GM19035 (cell line): Measurements from ENCODE around the gene ACSL1.
"Not testable (repeated sequence)": the region's sequence is repeated elsewhere in the genome, so short reads cannot be mapped to it uniquely, and the experiment has no call there.

Experiments
- ATAC-seq: cut with Tn5 transposase; IDR thresholded peaks from one replicate; pipeline ENCODE4 v1.9.1; 2021; ENCODE audit not compliant: unreplicated experiment

The ACSL1 gene

DNA sequence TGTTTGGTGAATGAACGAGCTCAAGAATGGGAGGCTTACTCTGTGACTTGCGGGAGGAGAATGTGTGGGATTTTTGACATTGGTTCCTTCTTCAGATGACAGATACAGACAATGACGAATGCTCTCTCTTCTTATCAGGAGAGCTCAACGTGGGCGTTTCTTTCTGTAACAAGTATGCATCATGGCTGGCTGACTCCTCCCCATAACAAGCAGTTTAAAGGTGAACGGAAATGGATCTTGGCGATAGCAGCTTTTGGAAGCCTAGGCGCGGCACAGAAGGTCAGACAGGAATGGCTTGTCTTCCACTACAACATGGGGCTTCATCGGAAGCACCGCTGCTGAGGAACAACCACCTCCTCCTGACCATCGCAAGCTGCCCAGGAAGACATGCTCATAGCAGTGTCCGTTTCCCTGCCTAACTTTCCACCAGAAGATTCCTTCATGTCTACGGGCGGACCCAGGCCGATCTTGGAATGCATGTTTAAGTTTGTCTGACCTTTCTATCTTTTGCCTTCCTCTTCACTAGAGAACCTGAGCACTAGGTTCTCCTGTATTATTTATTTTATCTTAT is 18.3 kb upstream of the ACSL1 start:
- ATAC-seq: no peak

DNA sequence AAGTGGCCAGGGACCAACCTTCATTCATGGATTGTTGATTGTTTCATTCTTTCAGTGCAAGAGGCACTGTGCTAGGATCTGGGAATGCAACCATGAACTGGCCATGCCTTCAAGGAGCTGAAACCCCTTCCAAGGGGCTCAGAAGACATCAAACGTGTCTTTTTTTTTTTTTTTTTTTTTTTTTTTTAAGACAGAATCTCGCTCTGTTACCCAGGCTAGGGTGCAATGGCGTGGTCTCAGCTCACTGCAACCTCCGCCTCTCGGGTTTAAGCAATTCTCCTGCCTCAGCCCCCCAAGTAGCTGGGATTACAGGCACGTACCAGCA is 13.3 kb upstream of the ACSL1 start:
- not testable (repeated sequence) for ATAC-seq

DNA sequence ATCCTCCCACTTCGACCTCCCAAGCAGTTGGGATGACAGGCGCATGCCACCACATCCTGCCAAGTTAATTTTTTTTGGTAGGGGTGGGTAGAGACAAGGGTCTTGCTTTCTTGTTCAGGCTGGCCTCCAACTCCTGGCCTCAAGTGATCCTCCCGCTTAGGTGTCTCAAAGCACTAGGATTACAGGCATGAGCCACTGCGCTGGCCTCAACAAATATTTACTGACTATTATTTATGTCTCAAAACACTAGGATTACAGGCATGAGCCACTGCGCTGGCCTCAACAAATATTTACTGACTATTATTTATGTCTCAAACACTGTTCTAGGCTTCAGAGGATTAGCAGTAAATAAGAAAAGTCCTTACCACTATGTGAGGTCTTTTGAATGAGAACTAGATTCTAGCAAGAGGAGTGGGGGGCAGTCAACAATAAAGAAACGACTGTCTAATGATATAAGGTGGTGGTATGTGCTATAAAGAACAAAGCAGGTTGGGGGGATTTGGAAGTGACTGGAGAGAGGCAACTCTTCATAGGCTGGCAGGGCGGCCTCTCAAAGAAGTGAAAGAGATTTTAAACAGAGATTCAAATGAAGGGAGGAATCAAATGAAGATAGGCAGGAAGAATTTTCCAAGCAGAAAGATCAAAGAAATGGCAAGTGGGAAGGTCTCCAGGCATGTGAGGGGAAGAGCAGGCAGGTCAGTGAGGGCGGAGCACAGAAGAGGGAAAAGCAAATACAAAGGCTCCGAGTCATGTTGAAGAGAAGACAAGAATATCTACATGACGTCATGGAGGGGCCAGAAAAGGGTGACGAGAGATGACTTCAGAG is 12.7 kb upstream of the ACSL1 start:
- no peak for ATAC-seq

DNA sequence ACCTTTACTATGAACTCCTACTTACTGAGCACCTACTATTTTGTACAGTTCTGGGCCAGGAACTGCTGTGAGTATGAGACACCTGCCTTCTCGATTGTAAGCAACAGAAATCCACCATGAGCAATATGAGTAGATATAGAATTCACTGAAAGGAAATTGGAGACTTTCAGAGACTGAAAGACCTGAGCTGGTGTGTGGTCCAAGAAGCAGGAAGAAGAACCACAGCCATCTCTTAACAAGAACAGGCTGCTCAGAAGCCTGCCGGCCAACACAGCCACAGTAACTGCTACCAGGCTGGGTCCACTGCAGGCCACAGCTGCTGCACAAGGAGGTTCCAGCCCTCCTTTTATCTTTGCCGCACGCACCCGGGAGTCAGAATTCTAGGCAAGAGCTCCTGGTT is 10.8 kb upstream of the ACSL1 start:
- no peak for ATAC-seq

DNA sequence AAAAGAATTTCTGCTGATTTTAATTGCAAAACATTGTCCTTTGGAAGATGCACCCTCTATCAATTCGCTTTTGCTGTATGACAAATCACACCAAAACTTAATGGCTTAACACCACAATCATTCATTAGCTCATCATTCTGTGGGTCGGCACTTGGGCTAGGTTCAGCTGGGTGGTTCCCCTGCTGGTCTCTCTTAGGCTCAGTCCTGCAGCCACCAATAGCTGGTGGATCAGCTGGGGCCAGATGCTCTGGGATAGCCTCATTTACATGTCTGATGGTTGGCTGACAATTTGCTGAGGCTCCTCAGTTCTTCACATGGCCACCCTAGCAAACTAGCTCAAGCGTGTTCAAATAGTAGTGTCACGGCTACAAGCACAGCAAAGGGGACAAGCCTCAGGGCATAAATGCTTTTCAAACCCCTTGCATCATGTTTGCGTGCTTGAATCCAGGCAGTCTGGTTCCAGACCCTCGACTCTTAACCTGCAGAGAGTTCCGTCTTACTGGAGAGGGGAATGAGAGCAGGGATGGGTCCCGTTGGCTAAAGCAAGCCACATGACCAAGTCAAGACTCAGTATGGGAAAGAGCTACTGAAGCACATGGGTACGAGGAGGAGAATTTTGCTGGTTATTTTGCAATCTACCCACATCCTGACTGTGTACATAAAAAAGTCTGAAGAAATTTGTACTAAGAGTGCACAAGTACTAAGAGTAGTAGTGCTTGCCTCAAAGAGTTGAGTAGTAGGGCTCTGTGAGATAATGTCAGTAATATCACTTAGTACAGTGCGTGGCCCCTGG is 7.5 kb upstream of the ACSL1 start:
- ATAC-seq: no peak

DNA sequence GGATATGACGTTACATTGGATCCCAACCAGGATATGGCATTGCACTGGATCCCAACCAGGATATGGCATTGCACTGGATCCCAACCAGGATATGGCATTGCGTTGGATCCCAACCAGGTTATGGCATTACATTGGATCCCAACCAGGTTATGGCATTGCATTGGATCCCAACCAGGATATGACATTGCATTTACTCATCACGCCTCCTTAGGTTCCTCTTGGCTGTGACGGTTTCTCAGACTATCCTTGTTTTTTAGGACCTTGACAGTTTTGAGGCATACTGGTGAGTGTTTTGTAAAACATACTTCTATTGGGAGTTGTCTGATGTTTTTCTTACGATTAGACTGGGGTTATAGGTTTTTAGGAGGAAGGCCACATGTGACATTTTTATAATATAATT is 5.4 kb upstream of the ACSL1 start:
- ATAC-seq: no peak

DNA sequence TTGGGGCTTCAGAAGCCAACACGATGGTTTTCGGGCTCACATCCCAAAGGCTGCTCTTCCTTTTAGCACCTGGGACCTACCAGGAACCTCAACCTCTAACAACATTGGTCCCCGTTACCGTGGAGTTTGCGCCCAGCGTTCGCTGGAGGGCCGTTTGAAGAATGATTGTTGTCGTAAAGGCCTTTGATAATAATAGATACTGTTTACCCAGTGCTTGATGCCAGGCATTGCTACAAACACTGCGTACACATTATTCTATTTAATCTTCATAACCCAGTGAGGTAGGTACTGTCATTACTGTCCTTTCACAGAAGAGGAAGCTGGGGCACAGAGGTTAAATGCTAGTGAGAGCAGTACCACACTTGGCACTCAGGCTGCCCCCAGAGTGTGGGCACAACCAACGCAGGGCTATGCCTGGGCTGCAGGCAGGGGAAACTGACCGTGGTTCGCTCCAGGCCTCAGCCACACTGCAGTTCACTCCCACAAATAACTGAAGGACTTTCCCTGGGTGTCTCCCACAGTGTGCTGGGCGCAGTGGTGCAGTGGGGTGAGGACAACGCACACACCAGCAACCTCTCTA is 1.0 kb upstream of the ACSL1 start:
- peak; percentile 8 for ATAC-seq

DNA sequence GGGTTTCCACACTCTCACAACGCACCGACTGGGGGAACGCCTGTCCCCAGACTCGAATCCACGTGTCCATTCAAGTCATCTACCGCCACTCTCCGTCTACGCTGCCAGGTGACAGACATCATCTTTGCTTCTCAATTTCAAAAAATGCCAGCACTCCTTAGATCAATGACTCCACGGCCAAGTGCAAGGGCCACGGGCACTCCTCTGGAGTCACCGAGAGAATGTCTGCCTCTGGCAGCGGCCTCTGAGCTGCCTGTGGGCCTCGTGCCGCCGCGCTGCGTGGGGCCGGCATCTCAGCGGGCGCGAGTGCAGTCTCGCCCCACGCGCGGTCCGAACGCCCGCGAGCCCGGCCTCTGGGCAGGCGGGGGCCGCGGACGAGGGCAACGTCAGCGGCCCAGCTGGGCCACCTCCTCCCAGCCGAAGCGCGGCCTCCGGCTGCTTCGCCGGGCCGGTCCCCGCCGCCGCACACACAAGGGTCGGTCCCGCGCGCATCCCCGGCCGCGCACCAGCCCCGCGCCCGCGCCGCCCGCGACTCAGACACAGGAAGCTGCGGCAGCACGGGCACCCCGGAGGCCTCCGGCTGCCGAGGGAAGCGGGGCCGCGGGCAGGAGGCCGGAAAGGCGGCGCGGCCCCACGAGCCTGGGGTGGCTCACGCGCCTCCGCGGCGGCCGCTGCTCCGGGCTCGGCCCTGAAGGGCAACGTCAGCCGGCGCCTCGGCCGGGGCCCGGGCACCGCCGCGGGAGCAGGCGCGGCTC is 450 bp downstream of the ACSL1 start:
- peak; percentile 32 for ATAC-seq

DNA sequence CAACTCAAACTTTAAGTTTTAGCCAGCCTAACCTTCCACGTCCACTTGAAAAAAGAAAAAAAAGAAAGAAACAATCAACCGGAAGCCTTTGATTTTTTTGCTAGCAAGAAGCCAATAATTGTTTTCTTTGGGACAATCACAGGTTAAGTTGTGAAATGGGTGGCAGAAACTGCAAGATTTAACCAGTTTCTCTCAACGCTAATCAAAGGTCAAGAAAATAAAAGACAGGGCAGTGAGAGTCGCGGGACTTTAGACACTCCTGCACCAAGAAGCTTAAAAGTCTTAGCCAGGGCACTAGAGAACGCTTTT is 1.0 kb downstream of the ACSL1 start:
- ATAC-seq: no peak

DNA sequence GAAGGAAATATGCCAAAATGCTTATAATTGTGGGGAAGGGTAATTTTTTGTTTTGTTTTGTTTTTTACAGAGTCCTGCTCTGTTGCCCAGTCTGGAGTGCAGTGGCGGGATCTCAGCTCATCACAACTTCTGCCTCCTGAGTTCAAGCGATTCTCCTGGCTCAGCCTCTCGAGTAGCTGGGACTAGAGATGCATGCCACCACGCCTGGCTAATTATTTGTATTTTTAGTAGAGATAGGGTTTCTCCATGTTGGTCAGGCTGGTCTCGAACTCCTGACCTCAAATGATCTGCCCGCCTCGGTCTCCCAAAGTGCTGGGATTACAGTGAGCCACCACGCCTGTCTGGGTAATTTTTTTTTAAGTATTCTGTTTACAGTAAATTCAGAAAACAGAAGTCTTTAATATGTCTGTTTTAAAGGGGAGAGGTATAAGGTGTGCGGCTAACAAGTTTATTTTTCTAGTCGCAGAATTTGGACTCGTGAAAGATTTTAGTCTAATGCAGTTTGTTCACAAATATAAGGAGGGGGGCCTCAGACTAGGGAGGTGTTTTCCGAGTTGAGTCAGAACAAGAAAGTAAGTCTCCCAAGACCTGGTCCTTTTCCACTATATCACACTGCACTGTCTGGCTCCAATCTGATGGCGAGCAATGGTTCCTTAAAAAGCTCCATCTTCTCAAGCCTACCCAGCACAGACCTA is 1.5 kb downstream of the ACSL1 start:
- ATAC-seq: no peak

DNA sequence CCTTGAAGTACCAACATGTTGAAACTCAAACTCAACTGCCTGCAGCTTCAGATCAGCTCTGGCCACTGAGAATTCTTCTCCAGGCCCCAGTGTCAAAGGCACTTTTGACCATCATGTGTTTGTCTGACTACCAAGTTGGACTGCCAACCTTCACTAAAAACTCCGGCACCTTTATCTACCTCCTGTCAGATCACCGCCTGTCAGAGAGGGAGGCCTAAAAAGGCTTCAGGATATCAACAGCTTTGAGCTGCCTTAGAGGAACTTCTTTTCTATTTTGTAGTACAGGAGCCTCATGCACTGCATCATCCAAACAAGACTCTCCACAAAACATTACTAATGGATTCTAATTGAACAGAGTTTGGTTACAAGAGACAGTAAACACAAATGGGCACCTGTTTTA is 2.8 kb downstream of the ACSL1 start:
- no peak for ATAC-seq

DNA sequence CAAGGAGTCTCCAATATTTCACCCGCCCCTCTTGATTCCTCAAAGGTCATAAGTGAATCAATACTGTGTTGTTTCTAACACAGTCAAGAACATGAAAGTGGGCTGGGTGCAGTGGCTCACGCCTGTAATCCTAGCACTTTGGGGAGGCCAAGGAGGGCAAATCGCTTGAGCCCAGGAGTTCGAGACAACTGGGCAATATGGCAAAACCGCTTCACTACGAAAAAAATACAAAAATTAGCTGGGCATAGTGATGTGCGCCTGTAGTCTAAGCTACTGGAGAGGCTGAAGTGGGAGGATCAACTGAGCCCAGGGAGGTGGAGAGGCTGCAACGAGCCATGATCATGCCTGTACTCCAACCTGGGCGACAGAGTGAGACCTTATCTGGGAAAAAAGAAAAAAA is 3.4 kb downstream of the ACSL1 start:
- ATAC-seq: no peak

DNA sequence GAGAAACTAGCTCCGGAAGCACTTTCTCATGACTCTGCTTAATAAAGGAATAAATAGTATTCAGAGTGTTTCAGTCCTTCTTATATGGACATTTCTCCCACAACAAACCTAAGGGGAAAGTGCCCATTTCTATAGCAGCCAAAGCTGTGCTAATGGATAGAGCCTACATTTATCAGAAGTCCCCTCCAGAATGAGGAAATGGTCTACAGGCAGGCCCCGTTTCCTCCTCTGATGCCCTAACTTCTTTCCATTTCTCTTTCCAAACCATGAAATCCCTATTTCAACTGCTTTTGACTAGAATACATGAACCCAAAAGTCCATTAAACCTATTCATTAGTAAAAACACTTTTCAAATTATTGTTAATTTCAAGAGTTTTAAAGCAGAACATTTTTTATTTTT is 4.5 kb downstream of the ACSL1 start:
- no peak for ATAC-seq

DNA sequence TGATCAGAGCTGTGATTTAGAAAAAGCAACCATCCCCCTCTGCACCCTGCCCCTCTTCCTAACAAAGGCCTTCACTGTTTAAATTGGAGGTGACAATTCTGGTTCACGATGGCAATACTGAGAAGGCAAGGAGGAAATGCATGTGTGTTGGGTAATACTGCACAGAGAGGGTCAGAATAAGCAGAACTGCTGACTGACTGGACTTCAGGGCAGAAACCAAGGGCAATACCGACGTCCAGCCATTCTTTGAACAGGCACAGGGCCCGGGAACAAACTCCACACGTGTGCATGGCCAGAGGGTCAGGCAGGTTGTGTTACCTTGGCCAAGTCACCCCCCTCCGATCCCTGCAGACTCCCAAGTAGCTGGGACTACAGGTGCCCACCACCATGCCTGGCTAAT is 6.0 kb downstream of the ACSL1 start:
- ATAC-seq: no peak

DNA sequence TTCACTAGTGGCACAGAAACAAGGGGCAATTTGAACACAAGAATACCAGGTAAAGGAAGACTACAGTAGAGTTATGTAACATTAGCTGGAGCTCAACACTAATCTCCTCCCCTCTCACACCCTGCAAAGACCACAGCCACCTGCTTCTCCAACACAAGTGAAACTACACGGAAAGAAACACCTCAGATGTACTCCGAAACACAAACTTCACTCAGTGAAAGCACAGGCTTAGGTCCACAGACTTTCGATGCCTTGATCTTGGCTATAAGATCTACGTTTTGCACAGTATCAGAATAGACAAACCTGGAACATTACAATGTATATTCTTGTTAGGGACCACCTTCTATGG is 7.6 kb downstream of the ACSL1 start:
- ATAC-seq: peak; percentile 44

DNA sequence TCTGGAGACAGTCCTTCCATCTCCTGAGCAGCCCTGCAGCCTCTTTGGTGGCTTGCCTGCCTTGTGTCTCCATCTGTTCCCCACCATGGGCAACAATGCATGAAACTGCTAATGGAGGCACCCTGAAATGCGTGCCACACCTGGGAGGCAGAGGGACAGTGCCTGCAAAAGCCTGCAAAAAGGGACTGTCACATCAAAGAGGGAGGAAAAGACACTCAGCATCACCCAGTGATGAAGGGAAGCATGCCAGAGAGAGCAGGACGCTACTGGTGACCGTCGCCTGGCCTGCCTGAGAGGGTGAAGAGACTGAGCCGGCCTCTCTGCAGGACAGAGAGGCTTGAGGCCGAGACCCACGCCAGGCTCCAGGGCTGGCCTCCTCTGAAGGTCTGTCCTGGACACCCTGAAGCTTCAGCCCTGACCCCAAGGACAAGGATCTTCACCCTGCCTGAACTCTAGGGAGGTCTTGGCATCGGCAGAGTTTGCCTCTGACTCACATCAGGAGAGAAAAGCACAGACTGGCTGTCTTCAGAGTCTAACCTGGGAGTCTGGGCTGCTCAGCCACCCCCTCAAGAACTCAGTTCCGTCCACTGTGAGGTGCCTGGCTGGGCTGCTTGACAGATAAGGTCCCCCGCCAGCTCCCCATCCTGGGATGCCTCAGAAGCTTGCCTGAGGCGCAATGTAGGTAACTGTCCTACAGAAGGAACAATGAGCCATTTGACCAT is 8.1 kb downstream of the ACSL1 start:
- ATAC-seq: peak; percentile 3

DNA sequence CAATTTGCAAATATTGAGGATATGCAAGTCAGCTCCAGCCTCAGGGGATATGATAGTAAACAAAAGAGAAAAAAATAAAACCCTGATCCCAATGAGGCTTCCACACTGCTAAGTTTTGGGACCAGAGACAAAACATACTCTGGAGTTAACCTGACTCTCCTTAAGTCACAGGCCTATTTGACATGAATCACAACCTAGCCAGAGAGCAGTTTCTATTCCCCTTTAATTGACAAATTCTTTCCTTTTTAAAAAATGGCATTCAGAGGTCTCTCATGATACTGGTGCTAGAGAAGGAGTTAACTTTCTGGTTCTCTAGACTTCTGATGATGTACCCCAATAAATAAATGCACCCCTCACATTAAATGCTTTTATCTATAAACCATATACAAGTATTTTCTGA is 8.8 kb downstream of the ACSL1 start:
- no peak for ATAC-seq

DNA sequence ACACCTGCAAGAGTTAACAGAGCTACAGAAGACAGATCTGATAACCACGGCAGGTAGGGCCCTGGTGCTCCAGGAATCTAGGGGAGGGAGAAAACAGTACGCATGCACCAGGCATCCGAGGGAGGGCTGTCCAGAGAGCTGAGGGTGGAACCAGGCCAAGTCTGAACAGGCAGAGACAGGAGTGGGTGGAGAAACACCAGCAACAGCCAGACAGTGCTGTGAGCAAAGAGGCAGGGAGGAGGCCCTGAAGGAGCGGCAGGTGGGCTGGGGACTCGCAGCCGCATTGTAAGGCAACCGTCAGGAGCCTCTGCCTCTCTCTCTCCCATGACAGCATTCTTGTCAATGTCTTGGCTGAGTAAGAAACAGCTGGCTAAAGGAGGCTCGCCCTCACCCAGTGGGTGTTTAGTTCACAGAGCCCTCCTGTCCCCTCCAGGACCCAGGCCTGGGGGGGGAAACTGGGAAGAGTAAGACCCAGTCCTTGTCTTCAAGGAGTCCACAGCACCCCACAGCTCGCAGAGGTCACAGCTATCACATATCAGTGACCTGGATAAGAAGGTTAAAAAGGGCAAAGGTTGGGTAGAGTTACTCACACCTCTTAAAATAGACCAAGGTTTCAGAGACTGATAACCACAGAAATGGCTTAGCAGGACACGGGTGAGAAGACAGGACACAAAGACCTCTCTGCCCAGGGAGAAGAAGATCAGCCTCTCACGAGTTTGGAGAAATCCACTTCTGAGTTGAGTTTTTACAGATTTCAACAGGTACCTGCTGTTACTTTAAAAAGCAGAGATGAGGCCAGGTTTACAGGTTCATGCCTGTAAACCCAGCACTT is 10.5 kb downstream of the ACSL1 start:
- peak; percentile 68 for ATAC-seq

DNA sequence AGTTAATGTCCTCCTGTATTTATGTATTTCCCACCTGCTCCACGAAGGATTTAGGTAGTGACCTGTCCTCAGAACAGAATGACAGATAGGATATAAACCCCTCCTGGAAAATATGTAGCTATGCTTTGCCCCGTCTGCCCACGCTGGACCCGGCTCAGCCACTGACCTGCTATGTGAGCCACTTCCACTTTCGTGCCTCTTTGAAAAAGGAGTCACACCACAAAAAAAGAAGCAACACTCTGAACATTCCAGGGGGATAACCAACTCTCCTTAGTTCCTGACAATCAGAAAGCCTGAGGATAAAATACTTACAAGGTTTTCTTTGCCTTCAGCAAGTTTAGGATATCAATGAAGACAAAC is 11.1 kb downstream of the ACSL1 start:
- no peak for ATAC-seq
